ENCODE measurements around the gene ATRX. TPM values are rescaled to one million over a fixed set of nuclear protein-coding genes. Genes with fewer than 3 reads are reported as not detected.

The ATRX gene
- total and polyA plus RNA-seq, 2 donors (not counting 3 experiments of a cell fraction or from before 2014, with no cell fraction given) = 23.5 to 101 TPM

DNA sequence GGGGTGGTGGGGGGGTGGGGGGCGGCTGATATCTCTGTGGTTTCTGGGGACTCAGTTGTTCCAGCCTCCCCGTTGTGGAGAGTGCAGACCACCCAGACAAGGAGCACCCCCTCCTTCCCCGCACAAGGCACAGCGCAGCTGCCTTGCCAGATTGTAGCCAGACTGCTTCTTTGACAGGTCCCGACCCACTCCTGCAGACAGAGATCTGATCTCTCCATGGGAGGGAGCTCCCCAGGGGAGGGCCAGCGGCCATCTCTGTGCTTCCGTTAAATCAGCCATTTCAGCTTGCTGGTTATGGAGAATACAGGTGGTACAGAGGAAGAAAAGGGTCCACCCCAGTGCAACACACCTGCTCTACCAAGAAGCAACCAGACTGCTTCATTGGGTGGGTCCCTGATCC lies 258.0 kb downstream of the ATRX start:
- Histone ChIP-seq H3K27me3 (ENCODE audit: control insufficient read depth in 2 of 2, insufficient read depth in 2 of 2, low read length in 2 of 2) (no peaks in the 10 kb centered on the region), H3K4me3 (replicated peaks in 1 of 3; ENCODE audit: insufficient read depth in 1 of 3, low read depth in 1 of 3, low read length in 3 of 3) (no peak overlapping the region), H3K9ac (replicated peaks; ENCODE audit: extremely low read depth, insufficient read depth, low read length) (no peak overlapping the region), H3K9me1 (replicated peaks; ENCODE audit: control insufficient read depth, extremely low read depth, insufficient read depth, low read length) (no peaks in the 10 kb centered on the region), H4K20me1 (replicated peaks; ENCODE audit: control insufficient read depth, extremely low read depth, insufficient read depth, low read length) (no peaks in the 10 kb centered on the region), H3K36me3 (ENCODE audit: control insufficient read depth in 2 of 2, extremely low read depth in 1 of 2, insufficient read depth in 2 of 2, low read length in 2 of 2) (no peaks in the 10 kb centered on the region), H3K4me1 (ENCODE audit: control insufficient read depth, extremely low read depth, insufficient read depth, low read length) (no peaks in the 10 kb centered on the region), H3K4me2 (ENCODE audit: insufficient read depth, low read length) (no peak overlapping the region), H2AFZ (ENCODE audit: low read depth, low read length) (no peak overlapping the region), H3K79me2 (ENCODE audit: control insufficient read depth, insufficient read depth, low read length) (no peaks in the 10 kb centered on the region), H3K9me3 (replicated peaks; ENCODE audit: control insufficient read depth, insufficient read depth, low read length) (no peaks in the 10 kb centered on the region), H3K27ac (ENCODE audit: insufficient read depth, low read depth, low read length) (no peak overlapping the region)
- ChIA-PET CTCF (no interaction called here), POLR2A (no interaction called here)
- dilution Hi-C loops (cut with MboI; ENCODE audit: extremely low pct_ligation_motif_present, low sequenced_read_pairs) (no loop called here), intact Hi-C loops (cut with micrococcal nuclease) (no loop called here)
- TF ChIP-seq EZH2 (IDR thresholded peaks at IDR 0.05; ENCODE audit: borderline replicate concordance, low read depth, low read length, severe bottlenecking) (no peak), MYC (IDR thresholded peaks at IDR 0.05; ENCODE audit: low read depth, low read length) (no peak), GATA2 (IDR thresholded peaks at IDR 0.05; ENCODE audit: insufficient read depth, insufficient read length, low read depth, low read length) (no peak), FOS (IDR thresholded peaks at IDR 0.05; ENCODE audit: borderline replicate concordance, insufficient read depth, low read length) (no peak), POLR2AphosphoS5 (IDR thresholded peaks at IDR 0.05; ENCODE audit: insufficient read depth, low read depth, low read length) (no peak), JUN (IDR thresholded peaks at IDR 0.05; ENCODE audit: borderline replicate concordance, insufficient read depth, insufficient read length, low read depth) (no peak), POLR2A (IDR thresholded peaks at IDR 0.05; ENCODE audit: low read depth, low read length) (no peak)
- TF ChIP-seq, protein P1, sequence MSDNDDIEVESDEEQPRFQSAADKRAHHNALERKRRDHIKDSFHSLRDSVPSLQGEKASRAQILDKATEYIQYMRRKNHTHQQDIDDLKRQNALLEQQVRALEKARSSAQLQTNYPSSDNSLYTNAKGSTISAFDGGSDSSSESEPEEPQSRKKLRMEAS (IDR thresholded peaks at IDR 0.05; ENCODE audit: insufficient read depth, insufficient read length) = no peak
- TF ChIP-seq, protein P2, sequence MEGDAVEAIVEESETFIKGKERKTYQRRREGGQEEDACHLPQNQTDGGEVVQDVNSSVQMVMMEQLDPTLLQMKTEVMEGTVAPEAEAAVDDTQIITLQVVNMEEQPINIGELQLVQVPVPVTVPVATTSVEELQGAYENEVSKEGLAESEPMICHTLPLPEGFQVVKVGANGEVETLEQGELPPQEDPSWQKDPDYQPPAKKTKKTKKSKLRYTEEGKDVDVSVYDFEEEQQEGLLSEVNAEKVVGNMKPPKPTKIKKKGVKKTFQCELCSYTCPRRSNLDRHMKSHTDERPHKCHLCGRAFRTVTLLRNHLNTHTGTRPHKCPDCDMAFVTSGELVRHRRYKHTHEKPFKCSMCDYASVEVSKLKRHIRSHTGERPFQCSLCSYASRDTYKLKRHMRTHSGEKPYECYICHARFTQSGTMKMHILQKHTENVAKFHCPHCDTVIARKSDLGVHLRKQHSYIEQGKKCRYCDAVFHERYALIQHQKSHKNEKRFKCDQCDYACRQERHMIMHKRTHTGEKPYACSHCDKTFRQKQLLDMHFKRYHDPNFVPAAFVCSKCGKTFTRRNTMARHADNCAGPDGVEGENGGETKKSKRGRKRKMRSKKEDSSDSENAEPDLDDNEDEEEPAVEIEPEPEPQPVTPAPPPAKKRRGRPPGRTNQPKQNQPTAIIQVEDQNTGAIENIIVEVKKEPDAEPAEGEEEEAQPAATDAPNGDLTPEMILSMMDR (IDR thresholded peaks at IDR 0.05; ENCODE audit: extremely low read depth in 1 of 2, insufficient read depth in 1 of 2, low read depth in 1 of 2, low read length in 2 of 2) = no peak
- DNase-seq (ENCODE audit: low read depth, low spot score) (no peak), FAIRE-seq (no peak)
- no TSS peak for BruUV-seq (replicated peaks)
